Upper lobe of left lung (tissue), 6 donors: Measurements from ENCODE around the gene ACTRT2. TPM values are rescaled to one million over a fixed set of nuclear protein-coding genes. Genes with fewer than 3 reads are reported as not detected.

ENCODE experiments used
- ATAC-seq, 2 donors: fragments of 200-7000 bp; cut with Tn5 transposase; one replicate each; pipeline ENCODE4 v1.9.1; 2022; ENCODE audit warnings: mild to moderate bottlenecking in 2 of 2, moderate library complexity in 2 of 2; ENCODE audit not compliant: low FRiP score in 2 of 2
- DNase-seq, 2 donors: peaks; one replicate each; pipeline ENCODE4 v3.0.0-alpha.2; 2019 to 2020
- H3K27ac ChIP-seq, 4 donors: fragments of 200-600 bp; sonication (generic); one replicate each; pipeline ENCODE4 v1.5.1; 2016 to 2019
- H3K27me3 ChIP-seq, 4 donors: fragments of 200-600 bp; sonication (generic); one replicate each; pipeline ENCODE4 v1.5.1; 2017 to 2019
- H3K36me3 ChIP-seq, 4 donors: fragments of 200-600 bp; sonication (generic); one replicate each; pipeline ENCODE4 v1.5.1; 2016 to 2019
- H3K4me1 ChIP-seq, 4 donors: fragments of 200-600 bp; sonication (generic); one replicate each; pipeline ENCODE4 v1.5.1; 2018 to 2019
- H3K4me3 ChIP-seq, 4 donors: fragments of 200-600 bp; sonication (generic); one replicate each; pipeline ENCODE4 v1.5.1; 2017 to 2019; ENCODE audit warnings: mild to moderate bottlenecking in 2 of 4, moderate library complexity in 1 of 4
- H3K9me3 ChIP-seq, 4 donors: fragments of 200-600 bp; sonication (generic); one replicate each; pipeline ENCODE4 v1.5.1; 2018 to 2019
- EP300 ChIP-seq, 4 donors: sonication (generic); formaldehyde crosslinking; IDR thresholded peaks; one replicate each; pipeline ENCODE4 v1.5.1; 2017; ENCODE audit warnings: antibody characterized with exemption in 4 of 4, control low read depth in 2 of 4
- POLR2A ChIP-seq, 4 donors: fragments of 450-650 bp; IDR thresholded peaks; one replicate each; pipeline ENCODE4 v1.5.1; 2016 to 2017; ENCODE audit warnings: antibody characterized with exemption in 4 of 4, mild to moderate bottlenecking in 2 of 4
- POLR2AphosphoS5 ChIP-seq, 2 donors: sonication (generic); formaldehyde crosslinking; IDR thresholded peaks; one replicate each; pipeline ENCODE4 v1.5.1; 2017; ENCODE audit warnings: antibody characterized with exemption in 2 of 2
- WGBS, 2 donors: methylation state at CpG; one replicate each; pipeline ENCODE4 v1.1.5; 2017 to 2018; 5-methylcytosine and 5-hydroxymethylcytosine counted together
- total RNA-seq, 6 donors: library from RNA; depleted of rRNA in 4 of 6; stranded (reverse); fragments of >200 nt in 4 of 6; gene quantifications; one replicate each; pipeline versions ENCODE4 v1.1.0 to v1.2.1, GENCODE V29; 2016 to 2021
- TF ChIP-seq, protein P1 (sequence below), 6 experiments: fragments of 450-650 bp in 4 of 6; fragments of 200-600 bp in 2 of 6; sonication (generic) in 2 of 6; IDR thresholded peaks; one replicate each; pipeline ENCODE4 v1.5.1; 2016 to 2019; ENCODE audit warnings: antibody characterized with exemption in 6 of 6
- donor health status: DM: no; HTN: no; CAD: no; lungs with moderate emphysema.
- donor health status: DM: no; HTN: yes; CAD: no; lungs with severe emphysema.

ACTRT2 gene
- total RNA-seq, 6 donors from 2014 or later = not detected

DNA sequence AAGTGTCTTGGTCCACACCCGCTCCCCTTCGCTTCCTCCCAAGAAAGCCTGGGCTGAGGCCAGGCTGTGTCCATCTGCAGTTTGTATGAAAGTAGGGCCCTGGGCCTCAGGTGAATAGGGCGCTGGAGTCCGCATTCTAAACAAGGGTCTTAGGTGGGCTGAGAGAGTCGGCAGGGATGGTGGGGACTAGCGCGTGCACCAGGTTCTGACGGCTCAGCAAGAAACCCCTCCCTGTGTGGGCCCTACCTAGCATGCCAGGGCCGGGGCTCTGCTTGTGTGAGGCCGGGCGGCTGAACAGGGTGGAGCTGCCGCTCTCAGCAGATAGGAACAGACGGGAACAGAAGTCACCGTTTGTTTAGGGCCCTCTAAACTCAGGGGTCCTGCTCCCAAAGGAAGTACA lies 1.7 kb downstream of the ACTRT2 start:
- DNase-seq (peak in 1 of 2 donors; percentile 44), ATAC-seq (no peak)
- WGBS, 2 donors = 85% methylated on average over 14 of the region's 14 CpGs; no CpG with 5 or more reads in 1 of the 2 donors
- TF ChIP-seq, protein P1, sequence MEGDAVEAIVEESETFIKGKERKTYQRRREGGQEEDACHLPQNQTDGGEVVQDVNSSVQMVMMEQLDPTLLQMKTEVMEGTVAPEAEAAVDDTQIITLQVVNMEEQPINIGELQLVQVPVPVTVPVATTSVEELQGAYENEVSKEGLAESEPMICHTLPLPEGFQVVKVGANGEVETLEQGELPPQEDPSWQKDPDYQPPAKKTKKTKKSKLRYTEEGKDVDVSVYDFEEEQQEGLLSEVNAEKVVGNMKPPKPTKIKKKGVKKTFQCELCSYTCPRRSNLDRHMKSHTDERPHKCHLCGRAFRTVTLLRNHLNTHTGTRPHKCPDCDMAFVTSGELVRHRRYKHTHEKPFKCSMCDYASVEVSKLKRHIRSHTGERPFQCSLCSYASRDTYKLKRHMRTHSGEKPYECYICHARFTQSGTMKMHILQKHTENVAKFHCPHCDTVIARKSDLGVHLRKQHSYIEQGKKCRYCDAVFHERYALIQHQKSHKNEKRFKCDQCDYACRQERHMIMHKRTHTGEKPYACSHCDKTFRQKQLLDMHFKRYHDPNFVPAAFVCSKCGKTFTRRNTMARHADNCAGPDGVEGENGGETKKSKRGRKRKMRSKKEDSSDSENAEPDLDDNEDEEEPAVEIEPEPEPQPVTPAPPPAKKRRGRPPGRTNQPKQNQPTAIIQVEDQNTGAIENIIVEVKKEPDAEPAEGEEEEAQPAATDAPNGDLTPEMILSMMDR (IDR thresholded peaks at IDR 0.05) = no peak
- TF ChIP-seq POLR2AphosphoS5 (IDR thresholded peaks at IDR 0.05) (no peak), EP300 (IDR thresholded peaks at IDR 0.05) (no peak), POLR2A (IDR thresholded peaks at IDR 0.05) (no peak)
- Histone ChIP-seq H3K9me3 (no peaks in the 10 kb centered on the region), H3K4me1 (no peaks in the 10 kb centered on the region), H3K27ac (no peak overlapping the region), H3K4me3 (no peak overlapping the region), H3K36me3 (no peaks in the 10 kb centered on the region), H3K27me3 (peaks cover 0 to 1% (median 0%) of the 10 kb centered on the region in 4 donors)

DNA sequence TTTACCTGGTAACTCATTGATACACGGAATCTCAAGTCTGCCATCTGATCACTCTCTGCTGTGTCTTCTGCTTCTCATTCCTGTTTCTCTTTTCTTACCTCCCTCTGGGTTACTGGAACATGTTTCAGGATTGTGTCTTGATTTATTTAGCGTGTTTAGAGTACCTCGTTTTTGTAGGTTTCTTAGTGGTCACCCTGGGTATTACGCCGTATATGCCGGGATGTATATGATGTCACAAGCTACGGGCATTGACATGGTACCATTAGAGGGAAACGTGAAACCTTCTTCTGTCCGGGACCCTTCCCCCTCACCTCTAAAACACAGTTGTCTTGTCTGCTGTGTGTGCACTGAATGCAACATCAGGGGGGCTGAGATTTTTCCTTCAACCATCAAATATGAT lies 2.8 kb downstream of the ACTRT2 start:
- Histone ChIP-seq H3K9me3 (no peaks in the 10 kb centered on the region), H3K27me3 (peaks cover 0 to 6% (median 0%) of the 10 kb centered on the region in 4 donors), H3K4me3 (no peak overlapping the region), H3K36me3 (no peaks in the 10 kb centered on the region), H3K27ac (no peak overlapping the region), H3K4me1 (no peaks in the 10 kb centered on the region)
- DNase-seq = no peak
- ATAC-seq = no peak
- 84 to 85% methylated on average over 9 of the region's 9 CpGs for WGBS, 2 donors
- no peak for TF ChIP-seq EP300 (IDR thresholded peaks at IDR 0.05)
- TF ChIP-seq, protein P1 (IDR thresholded peaks at IDR 0.05) = peak in 2 of 6 experiments; percentile 8 to 13
- no peak for TF ChIP-seq POLR2A (IDR thresholded peaks at IDR 0.05)
- no peak for TF ChIP-seq POLR2AphosphoS5 (IDR thresholded peaks at IDR 0.05)

- H3K9me3 ChIP-seq = no peaks in the 10 kb centered on the region
- WGBS, 2 donors = 91 to 94% methylated on average over 9 to 10 of the region's 11 CpGs
- no peak overlapping the region for H3K27ac ChIP-seq
- no peak for ATAC-seq
- DNase-seq = no peak
- H3K27me3 ChIP-seq = peaks cover 0 to 10% (median 0%) of the 10 kb centered on the region in 4 donors
- H3K4me1 ChIP-seq = no peaks in the 10 kb centered on the region
- TF ChIP-seq, protein P1 (IDR thresholded peaks at IDR 0.05) = no peak
- no peak for TF ChIP-seq POLR2AphosphoS5 (IDR thresholded peaks at IDR 0.05)
- no peak for TF ChIP-seq EP300 (IDR thresholded peaks at IDR 0.05)
- no peak for TF ChIP-seq POLR2A (IDR thresholded peaks at IDR 0.05)
- no peak overlapping the region for H3K4me3 ChIP-seq
- no peaks in the 10 kb centered on the region for H3K36me3 ChIP-seq
Measured at GRCh38 chr1:3024588-3024987, 3.3 kb downstream of the ACTRT2 start.

DNA sequence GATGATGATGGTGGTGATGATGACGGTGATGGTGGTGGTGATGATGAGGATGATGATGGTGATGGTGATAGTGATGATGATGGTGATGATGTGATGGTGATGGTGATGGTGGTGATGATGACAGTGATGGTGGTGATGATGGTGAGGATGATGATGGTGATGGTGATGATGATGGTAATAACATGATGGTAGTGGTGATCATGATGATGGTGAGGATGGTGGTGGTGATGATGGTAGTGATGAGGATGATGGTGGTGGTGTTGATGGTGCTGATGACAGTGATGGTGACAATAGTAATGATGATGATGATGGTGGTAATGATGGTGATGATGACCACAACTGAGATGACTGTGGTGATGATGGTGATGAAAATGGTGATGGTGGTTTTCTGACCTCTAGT lies 4.9 kb downstream of the ACTRT2 start:
- 96 to 100% methylated on average over 1 of the region's 1 CpG for WGBS, 2 donors

More for the DNA sequence above, 4.9 kb downstream of the ACTRT2 start:
- H3K27ac ChIP-seq = no peak overlapping the region
- TF ChIP-seq POLR2AphosphoS5 (IDR thresholded peaks at IDR 0.05) (no peak), POLR2A (IDR thresholded peaks at IDR 0.05) (no peak), EP300 (IDR thresholded peaks at IDR 0.05) (no peak)
- TF ChIP-seq, protein P1 (IDR thresholded peaks at IDR 0.05) = no peak
- no peak for DNase-seq
- H3K4me3 ChIP-seq = no peak overlapping the region
- no peaks in the 10 kb centered on the region for H3K36me3 ChIP-seq
- peaks cover 0 to 10% (median 0%) of the 10 kb centered on the region in 4 donors for H3K27me3 ChIP-seq
- H3K9me3 ChIP-seq = no peaks in the 10 kb centered on the region
- no peaks in the 10 kb centered on the region for H3K4me1 ChIP-seq
- no peak for ATAC-seq
